GM13976 (cell line): ENCODE results near the gene CSPG4.
"Not testable (repeated sequence)": the region's sequence is repeated elsewhere in the genome, so short reads cannot be mapped to it uniquely, and the experiment has no call there.

ENCODE experiments used
- DNase-seq: peaks from one replicate; pipeline ENCODE4 v3.0.0; 2012; ENCODE audit warnings: low spot score
- in situ Hi-C: fragments of 300-500 bp; cut with MboI; formaldehyde crosslinking; loops from one replicate; pipeline ENCODE4 v1.12.0; 2022; ENCODE audit warnings: low sequenced_read_pairs, mixed read lengths, inconsistent platforms; ENCODE audit not compliant: unreplicated experiment
- TF ChIP-seq, protein P1 (sequence below): IDR thresholded peaks from 2 replicates; pipeline ENCODE4 v1.5.1; 2012; ENCODE audit warnings: borderline replicate concordance, mild to moderate bottlenecking; ENCODE audit not compliant: insufficient read depth; ENCODE audit errors: extremely low read depth, missing control alignments, control extremely low read depth

Gene CSPG4

DNA sequence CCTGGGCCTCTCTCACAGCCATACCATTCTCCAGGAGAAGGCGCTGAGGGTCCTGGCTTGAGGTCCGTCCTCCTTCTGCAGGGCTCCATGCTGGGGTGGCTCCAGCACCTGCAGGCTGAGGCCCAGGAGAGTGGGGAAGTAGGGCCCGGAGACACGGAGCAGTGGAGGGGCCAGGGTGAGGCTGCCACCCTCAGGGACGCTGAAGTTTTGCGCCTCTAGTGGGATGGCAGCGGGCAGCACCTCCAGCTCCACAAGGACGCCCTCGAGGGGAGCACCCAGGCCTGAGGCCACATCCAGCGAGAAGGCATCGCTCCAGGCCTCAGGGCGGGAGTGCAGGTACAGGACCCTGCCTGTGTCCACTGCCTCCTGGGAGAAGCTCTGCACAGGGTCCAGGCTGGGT lies 27.5 kb downstream of the CSPG4 start:
- in situ Hi-C loops, result no loop called here
- no peak for DNase-seq
- TF ChIP-seq, protein P1, sequence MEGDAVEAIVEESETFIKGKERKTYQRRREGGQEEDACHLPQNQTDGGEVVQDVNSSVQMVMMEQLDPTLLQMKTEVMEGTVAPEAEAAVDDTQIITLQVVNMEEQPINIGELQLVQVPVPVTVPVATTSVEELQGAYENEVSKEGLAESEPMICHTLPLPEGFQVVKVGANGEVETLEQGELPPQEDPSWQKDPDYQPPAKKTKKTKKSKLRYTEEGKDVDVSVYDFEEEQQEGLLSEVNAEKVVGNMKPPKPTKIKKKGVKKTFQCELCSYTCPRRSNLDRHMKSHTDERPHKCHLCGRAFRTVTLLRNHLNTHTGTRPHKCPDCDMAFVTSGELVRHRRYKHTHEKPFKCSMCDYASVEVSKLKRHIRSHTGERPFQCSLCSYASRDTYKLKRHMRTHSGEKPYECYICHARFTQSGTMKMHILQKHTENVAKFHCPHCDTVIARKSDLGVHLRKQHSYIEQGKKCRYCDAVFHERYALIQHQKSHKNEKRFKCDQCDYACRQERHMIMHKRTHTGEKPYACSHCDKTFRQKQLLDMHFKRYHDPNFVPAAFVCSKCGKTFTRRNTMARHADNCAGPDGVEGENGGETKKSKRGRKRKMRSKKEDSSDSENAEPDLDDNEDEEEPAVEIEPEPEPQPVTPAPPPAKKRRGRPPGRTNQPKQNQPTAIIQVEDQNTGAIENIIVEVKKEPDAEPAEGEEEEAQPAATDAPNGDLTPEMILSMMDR, result no peak

DNA sequence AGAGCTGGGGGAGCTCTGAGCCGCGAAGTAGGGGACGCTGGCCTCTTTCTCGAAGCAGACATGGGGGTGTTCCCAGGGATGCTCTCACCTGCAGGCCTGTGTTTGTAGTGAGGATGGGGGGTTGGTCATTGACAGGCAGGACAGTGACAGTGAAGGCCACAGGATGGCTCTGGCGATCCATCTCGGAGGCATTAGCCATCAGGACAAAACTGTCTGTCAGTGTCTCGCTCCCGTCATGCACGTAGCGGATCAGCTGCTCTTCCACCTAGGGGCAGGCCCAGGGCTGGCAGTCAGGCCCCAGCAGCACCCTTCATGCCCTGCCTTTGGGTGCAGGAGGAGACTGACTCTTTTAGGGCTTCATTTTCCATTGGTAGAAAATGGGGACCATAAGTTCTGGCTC lies 28.0 kb downstream of the CSPG4 start:
- in situ Hi-C loops, result no loop called here
- TF ChIP-seq, protein P1, result no peak
- DNase-seq, result no peak

DNA sequence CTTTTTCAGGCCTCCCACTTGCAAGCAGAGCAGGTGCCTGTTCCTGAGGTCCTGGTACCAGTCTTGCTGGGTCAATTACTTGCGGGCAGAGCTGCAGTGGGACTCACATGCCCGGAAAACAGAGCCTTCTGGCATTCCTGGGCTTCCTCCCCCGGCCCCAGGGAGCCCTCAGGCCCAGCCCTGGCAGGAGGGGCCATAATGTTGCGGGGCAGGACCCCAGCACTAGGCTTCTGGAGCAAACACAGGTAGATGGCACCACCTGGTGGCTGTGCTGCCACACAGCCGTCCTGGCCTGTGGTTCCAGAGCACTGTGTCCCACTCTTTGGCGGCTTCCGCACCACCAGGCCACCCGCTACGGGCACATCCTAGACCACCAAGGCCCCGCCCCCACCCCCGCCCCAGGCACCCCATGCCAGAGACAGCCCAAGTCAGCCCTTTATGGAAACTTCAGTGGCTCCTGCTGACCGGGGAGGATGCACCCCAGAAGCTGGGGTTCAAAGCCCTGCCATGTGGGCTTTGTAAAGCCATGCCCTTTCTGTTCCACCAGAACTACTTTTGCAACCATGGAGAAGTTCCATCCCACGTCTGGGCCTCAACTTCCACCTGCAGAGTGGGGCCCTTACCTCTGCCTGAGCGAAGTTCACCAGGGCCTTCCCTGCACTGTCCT lies 28.9 kb downstream of the CSPG4 start:
- peak; percentile 90 for DNase-seq
- TF ChIP-seq, protein P1, result peak; percentile 84
- in situ Hi-C loops, result not testable (repeated sequence)

DNA sequence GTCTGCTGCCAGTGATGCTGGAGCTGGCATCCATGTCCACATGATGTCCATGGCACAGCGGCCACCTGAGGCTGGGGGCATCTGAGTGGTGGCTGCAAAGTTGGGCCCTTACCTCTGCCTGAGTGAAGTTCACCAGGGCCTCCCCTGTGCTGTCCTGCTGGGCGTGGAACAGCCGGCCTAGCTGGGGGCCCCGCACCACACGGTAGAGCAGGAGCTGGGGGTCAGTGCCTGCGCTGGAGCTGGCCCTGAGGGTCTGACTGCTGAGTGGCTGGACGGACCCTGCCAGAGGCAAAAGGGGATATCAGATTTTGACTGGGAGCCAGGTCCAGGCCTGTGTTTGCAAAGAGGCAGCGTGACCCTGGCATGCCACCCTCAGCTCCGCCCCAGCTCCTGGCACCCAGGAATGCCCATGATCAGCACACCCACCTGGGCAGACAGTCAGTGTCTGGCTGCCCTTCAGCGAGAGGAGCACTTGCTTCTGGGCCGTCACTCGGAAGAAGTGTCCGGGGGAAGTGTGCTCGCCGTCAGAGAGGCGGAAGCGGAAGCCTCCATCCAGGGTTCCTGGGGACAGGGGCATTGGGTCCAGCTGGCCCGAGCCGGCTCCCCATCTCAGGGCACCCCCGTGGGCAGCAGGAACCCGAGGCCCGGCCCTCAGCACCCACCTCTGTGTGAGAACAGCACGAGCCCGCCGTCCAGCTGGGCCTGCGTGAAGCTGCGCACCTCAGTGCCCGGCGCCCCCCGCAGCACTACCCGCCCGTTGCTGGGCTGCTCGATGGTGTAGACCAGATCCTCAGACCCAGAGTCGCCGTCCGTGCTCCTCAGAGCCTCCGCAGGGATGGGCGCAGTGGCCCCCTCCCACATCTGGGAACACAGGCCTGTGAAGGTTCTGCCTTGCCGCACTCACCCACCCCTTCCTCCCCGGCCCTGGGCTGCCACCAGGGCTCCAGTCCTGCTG lies 30.2 kb downstream of the CSPG4 start:
- DNase-seq, result no peak
- in situ Hi-C loops, result no loop called here
- TF ChIP-seq, protein P1, result no peak

DNA sequence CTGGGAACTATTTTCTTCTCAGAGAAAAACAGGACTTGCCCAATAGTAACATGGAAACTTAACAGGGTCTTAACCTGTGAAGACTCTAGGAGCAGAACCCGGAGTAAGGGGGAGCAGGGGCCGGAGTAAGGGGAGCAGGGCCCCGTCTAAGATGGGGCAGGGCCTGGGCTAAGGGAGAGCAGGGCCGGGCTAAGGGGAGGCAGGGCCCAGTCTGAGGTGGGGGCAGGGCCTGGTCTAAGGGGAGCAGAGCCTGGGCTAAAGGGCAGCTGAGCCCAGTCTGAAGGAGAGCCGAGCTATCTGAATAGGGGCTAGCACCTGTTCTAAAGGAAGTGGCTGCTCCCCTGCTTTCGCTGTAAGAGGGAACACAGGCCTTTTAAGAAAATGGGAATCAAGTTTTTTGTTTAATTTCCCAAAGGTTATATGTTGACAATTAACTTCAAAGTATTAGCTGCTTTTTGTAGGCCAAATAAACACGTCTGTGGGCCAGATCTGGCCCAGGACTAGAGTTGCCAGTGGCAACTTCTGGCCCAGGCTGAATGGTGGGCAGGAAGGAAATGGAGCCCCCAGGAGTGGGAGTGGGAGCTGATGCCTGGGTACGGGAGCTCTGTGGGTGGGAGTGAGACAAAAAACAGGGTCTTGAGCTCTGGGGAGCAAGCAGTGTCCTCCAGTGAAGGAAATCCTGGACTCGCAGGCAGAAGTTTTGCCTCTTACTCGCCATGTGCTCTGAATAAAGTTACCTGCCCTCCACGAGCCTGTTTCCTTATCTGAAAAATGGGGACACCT lies 32.5 kb downstream of the CSPG4 start:
- TF ChIP-seq, protein P1, result no peak
- in situ Hi-C loops, result no loop called here
- no peak for DNase-seq

DNA sequence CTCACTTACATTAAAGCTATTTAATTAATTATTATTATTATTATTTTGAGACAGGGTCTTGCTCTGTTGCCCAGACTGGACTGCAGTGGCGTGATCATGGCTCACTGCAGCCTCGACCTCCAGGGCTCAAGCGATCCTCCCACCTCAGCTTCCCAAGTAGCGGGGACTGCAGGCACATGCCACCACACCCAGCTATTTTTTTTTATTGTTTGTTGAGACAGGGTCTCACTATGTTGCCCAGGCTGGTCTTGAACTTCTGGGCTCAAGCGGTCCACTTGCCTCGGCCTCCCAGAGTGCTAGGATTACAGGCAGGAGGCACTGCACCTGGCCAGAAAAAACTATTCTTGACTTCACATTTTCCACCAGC lies 34.3 kb downstream of the CSPG4 start:
- DNase-seq, in situ Hi-C loops: not testable (repeated sequence)
